HG03139 (cell line): ENCODE results near the gene ZNF672.
A peak's percentile ranks its signal among the peaks of the same experiment; 100 is the strongest.

Experiments used
- ATAC-seq: cut with Tn5 transposase; IDR thresholded peaks from one replicate; pipeline ENCODE4 v1.9.1; 2021; ENCODE audit not compliant: unreplicated experiment

ZNF672 gene

DNA sequence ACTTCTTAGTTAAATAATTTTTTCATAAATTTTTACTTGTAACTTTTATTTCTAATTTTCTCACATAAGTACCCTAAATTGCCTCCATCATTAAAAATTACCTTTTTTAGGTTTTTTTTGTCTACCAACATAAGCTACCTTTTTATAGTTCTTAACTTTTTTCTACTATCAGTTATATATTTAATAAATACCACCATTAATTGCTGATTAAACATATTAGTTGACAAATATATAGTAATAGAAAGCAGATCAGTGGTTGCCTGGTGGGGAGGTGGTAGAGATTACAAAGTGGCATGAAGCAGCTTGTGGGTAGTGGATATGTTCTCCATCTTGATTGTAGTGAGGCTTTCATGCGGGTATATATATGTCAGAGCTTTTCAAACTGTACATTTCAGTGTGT is 6.2 kb upstream of the ZNF672 start:
- ATAC-seq: no peak

DNA sequence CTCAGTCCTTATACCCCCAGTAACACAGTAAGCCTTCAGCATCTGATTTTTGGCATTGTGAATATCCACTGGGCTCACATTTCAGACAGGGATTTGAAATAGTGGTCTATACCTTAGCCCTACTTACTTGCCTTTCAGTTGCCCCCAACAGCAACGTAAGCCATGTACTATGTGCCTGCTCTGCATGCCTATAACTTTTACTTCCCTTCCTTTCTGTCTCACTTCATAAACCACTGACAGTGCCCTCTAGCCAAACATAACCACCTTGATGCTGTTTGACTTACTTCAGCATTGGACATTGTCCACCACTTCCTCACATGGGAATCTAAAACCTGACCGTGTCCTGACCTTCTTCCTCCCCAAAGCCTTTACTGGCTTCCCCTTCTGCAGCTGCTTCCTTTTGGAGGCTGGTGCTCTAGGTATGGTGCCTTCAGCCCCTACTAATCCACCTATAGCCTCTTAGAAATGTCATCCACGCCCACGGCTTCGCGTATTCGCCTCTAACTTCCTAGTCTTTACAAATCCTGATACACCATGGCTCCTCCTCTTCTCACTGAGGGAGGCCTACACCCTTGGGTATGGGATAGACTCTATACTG is 3.6 kb upstream of the ZNF672 start:
- ATAC-seq: no peak

DNA sequence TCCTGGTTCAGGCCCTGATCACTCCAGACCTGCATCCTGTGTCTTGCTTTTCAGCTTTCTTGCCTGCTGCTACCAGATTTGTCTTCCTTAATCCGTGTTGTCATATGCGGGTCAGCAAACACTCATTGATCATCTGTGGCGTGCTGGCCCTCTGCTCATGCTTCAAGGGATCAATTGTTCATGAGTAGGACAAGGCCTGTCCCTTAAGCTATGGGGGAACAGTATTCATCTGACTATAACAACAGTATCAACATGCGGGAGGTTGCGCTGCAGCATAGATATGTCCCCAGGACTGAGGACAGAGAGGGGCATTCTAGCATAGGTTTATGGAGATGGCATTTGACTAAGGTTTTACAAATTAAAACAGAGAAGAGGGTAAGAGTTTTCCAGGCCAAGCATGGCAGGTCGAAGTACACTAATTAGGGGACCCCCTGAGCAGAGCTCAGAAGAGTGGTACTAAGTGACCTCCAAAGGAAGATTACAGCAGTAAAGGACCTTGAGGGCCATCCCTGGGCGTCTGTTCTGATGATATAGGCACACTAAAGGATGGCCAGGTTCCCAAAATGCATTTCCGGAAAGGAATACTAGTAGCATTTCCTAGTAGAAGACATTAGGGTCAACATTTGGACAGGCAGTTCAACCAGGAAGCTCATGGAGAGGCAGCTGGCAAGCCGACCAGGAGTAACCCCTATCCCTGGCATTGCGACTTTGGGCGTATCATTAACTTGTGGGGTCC is 811 bp upstream of the ZNF672 start:
- no peak for ATAC-seq

DNA sequence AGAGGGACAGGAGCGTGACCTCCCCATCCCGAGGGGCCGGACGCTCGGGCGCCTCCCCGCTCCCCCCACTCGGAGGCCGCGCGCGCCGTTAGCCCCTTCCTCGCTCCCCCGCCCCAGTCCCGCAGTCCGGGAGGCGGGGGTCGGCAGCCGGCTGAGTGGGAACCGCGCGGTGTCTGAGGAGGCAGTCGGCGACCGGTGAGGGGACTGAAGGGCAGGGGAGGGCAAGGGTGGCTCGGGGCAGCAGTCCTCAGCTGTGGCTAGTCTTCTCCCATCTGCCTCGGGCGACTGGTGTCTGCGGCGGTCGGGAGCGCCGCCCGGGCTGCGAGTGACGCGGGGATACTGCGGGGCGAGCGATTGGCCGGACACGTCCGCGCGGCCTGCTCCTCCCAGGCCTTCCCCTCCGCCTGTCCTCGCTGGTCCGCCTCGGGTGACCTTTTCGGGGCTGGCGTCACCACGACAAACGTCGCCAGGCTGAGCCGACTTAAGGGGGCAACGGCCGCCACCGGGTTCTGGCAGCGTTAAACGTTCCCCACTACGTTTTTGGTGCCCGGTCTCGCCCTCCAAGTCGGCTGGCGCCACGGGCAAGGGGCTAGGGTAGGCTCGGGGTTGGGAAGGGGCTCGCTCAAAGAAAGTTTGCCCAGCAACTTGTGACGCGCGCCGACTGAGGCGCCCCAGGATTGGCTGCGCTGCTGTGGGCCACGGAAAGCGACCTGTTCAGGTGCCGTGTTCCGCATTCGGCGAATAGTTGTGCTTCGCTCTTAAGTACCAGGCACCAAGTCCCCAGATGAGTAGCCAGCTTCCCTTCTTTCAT is 538 bp downstream of the ZNF672 start:
- peak; percentile 62 for ATAC-seq

DNA sequence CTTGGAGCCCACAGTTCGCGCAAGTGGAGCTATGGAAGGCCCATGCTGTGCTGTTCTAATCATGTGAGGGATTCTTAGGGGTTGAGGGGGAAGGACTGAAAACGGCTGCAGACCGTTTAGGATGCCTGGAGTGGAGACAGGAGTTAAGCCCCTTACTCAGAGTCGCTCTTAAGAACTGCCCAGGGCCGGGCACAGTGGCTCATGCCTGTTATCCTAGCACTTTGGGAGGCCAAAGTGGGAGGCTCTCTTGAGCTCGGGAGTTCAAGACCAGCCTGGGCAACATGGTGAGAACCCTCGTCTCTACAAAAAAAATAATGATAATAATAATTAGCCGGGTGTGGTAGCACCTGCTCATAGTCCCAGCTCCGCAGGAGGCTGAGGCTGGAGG is 1.1 kb downstream of the ZNF672 start:
- ATAC-seq: no peak

DNA sequence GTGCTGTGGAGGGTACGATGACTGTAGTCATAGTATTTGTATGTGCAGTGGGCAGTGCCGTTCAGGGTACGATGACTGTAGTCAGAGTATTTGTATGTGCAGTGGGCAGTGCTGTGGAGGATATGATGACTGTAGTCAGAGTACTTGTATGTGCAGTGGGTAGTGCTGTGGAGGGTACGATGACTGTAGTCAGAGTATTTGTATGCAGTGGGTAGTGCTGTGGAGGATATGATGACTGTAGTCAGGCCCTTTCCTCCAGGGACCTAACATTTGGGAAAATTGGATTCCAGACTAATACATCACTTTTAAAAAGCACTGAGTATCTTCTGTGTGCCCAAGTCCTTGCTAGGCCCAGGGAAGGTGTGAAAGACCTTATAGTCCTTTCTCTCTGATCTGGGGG is 2.9 kb downstream of the ZNF672 start:
- no peak for ATAC-seq

DNA sequence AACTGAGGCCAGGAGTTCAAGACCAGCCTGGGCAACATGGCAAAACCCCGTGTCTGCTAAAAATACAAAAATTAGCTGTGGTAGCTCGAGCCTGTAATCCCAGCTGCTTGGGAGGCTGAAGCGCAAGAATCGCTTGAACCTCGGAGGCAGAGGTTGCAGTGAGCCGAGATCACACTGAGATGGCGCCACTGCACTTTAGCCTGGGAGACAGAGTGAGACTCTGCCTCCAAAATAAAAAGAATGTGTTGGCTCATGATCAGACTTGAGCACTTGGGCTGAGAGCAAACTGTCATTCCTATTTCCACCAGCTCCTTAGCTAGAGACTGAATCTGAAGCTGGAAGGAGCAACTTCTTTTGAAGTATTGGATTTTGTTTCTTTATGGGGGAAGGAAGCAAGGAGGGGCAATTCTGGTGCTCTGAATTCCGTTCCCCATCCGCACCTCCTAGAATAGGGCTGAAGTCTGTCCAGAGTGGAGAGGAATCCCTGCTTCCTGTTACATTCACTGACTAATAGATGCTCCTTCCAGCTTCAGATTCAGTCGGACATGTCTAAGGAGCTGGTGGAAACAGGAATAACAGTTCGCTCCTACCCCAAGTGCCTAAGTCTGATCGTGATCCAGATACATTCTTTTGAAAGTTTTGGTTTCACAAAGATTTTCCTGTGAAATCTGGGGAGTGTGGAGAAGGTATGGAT is 3.8 kb downstream of the ZNF672 start:
- ATAC-seq: no peak

DNA sequence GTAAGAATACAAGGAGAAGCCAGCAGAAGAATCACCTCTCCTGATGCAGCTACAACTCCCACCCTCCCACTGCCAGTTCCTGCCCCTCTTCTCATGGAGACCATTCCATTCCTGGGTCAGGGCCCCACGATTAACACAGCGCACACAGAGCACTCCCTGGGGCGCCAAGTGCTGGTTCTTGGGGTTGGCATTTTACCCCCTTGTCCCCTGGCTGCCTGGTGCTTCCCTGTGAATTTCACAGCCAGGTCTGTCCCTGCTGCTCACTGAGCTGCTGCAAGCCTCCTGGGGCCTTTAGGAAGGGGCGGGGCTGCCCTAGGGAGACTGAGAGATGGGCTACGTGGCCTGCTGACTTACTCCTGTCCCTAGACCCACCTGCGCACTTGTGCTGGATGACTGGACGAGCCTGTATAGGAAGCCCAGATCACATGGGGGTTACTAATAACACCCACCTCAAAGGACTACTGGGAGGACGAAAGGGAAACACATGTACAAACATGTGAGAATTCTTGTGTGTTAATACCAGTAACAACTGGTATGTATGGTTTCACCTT is 4.8 kb downstream of the ZNF672 start:
- ATAC-seq: no peak

DNA sequence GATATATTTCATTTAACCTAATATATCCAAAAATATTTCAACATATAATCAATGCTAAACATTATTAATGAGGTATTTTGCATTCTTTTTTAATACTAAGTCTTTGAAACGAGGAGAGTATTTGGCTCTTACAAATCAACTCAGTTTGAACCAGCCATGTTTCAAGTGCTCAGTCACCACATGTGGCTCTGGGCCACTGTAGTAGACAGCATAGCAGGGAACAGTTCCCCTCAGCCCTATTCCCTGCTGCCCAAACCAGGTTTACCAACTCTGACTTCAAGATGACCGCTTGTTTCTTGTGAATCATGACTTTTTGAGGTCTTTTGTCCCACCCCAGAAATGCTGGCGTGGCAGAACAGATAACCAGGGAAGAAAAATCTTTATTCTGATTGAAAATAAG is 5.7 kb downstream of the ZNF672 start:
- ATAC-seq: no peak

DNA sequence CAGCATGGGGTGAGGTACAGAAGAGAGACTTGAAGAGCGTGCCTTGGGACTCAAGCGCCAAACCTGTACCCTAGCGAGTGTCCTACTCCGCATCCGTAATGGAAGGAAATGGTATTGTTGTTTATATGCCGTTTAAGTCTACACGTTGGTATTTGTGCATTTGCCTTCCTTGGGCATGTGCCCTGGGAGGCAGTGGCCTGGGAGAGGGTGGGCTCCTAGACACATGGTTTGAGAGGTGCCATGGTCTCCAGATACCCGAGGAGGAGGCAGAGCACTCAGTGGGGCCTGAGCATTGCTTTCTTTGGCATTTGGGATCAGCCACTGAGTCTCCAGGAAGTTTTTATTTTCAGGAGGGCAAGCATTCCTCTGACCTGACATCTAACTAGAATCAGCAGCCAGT is 6.5 kb downstream of the ZNF672 start:
- no peak for ATAC-seq

DNA sequence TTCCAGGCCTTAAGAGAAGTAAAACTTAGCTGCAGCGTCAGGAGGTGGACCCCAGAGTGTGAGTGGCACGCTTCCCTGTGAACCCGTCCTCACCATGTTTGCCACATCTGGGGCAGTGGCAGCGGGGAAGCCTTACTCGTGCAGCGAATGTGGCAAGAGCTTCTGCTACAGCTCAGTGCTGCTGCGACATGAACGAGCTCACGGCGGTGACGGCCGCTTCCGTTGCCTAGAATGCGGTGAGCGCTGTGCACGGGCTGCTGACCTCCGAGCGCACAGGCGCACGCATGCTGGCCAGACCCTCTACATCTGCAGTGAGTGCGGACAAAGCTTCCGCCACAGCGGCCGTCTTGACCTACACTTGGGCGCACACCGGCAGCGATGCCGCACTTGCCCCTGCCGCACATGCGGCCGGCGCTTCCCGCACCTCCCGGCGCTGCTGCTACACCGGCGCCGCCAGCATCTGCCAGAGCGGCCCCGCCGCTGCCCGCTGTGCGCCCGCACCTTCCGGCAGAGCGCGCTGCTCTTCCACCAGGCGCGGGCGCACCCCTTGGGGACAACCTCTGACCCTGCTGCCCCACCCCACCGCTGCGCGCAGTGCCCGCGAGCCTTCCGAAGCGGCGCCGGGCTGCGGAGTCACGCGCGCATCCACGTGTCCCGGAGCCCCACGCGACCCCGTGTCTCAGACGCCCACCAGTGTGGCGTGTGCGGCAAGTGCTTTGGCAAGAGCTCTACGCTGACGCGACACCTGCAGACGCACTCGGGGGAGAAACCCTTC is 9.3 kb downstream of the ZNF672 start:
- no peak for ATAC-seq

DNA sequence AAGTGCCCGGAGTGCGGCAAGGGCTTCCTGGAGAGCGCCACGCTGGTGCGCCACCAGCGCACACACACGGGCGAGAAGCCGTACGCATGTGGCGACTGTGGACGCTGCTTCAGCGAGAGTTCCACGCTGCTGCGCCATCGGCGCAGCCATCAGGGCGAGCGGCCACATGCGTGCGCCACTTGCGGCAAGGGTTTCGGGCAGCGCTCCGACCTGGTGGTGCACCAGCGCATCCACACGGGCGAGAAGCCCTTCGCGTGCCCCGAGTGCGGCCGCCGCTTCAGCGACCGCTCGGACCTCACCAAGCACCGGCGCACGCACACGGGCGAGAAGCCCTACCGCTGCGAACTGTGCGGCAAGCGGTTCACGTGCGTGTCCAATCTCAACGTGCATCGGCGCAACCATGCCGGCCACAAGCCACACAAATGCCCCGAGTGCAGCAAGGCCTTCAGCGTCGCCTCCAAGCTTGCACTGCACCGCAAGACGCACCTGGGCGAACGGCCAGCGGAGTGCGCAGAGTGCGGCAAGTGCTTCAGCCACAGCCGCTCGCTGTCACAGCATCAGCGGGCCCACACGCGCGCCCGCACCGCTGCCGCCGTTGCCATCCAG is 10.0 kb downstream of the ZNF672 start:
- ATAC-seq: no peak

DNA sequence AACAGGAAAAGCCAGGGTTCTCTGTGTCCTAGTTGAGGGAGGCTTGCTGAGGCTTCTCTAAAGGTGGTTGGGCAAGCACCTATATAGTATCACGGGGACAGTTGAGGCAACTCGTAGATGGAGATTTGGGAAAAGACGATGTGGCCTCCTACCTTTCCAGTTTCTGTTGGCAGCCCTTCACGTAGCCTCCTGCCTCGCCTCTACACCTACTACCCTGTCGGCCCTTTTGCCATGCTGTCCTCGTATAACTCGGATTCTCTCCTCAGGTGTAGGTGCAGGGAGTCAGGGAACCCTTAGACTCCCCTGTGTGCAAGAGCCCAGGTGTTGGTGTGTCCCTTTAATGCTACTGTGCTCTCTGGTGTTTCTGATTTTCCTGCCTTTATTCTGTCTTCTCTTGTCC is 10.6 kb downstream of the ZNF672 start:
- no peak for ATAC-seq

DNA sequence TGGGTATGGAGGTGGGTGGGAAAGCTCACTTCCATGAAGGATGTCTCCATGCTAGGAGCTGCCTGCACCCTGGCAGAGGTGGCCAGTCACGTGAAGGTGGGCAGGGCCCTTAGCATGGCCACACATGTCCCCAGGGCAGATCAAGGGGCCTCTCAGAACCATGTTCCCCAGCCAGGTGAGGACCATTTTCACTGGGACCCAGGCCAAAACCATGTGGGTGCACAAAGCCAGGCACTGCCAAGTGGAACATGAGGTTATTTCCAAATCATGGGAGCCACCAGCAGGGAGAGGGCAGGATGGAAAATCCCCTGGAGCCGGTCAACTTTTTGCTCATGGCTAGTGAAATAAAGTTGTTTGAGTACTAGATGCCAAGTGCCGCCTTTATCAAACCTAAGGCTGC is 11.1 kb downstream of the ZNF672 start:
- no peak for ATAC-seq

DNA sequence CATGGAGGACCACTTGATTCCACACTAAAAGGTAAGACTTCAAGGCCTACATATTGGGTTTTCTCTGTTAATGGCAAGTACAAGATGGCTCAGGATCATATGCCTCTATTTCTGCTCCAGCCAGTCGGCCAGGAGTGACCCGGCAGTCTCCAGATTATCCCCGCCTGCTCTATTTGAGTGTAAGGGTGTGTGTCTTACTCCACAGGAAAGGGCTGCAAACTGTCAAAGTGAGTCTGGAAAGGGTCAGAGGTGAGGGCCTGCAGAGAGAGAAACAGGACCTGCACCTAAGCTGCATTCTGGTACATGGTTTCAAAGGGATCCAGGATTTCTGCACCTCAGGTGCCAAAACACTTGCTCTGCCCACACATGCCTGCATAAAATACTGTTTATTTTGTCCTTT is 11.6 kb downstream of the ZNF672 start:
- ATAC-seq: no peak

DNA sequence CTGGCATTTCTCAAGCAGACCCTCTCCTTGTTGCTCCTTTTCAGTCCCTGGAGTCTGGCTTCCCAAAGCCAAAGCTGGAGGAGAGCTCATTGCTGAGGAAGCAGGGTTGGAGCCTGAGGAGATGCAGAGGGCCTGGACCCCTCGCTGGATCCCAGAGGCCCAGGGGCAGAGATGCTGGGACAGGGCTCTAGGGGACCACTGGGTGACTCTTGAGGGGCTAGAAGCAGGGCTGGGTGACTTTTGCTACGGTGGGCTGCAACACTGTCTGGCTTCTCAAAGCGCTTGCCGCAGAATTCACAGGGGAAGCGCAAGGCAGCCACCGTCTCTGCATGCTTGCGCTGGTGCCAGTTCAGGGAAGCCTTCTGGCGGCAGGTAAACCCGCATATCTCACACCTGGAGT is 12.1 kb downstream of the ZNF672 start:
- ATAC-seq: no peak

DNA sequence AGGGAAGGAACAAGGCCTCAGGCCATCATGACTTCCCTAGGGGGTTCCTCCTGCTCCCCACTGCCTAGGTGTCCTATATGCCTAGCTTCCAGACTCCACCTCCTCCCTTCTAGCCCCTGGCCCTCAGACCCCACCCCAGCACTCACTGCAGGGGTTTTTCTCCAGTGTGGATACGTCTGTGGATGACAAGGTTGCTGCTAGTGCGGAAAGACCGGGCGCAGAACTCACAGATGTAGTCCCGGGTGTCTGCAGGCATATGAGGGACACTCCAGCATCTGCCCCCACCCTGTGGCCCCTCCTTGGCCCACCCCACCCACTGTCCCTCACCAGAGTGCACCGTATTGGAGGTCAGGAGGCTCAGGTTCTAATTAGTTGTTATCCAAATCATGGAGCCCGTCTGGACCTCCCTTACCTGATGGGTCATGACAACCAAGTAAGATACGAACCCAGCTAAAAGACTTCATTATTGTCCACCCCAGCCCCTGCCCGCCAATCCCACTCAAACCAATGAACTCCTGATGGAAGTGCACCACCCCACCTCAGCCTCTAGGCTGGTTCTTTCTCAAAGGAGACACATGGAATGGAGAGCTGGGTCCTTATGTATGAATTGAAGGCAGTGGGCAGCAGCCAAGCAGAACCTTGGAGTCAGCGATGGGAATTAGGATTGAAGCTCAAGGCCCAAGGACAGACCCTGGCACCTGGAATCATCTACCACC is 12.7 kb downstream of the ZNF672 start:
- no peak for ATAC-seq

DNA sequence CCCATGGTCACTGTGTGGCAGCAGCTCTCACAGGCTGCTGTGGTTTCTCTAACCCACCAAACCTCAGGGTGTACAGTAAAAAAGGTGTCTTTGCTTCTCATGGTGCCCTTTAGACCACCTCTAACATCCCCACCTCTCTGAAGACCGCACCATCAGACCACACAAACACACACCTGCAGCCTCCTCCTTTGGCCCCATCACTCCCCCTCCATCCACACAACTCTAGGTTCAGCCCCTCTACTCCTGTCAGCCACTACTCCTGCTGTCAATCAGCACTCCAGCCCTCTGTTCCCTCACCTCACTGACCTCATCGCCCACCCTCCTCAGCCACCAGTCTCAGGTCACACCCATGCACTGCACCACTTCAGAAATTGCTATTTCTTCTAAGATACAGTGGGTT is 13.4 kb downstream of the ZNF672 start:
- ATAC-seq: no peak
